GM06990 (cell line): ENCODE results near the gene TM9SF4.

Experiments
- DNase-seq: peaks from one replicate; pipeline ENCODE4 v3.0.0-alpha.2; 2011; ENCODE audit not compliant: insufficient read length; ENCODE audit errors: extremely low read depth
- H3K27me3 ChIP-seq: replicated peaks from 2 replicates; pipeline ENCODE4 v1.6.0; 2011; ENCODE audit warnings: low read length; ENCODE audit not compliant: control insufficient read depth, insufficient read depth
- H3K36me3 ChIP-seq: 2 replicates; pipeline ENCODE4 v1.5.1; 2011; ENCODE audit warnings: low read length; ENCODE audit not compliant: control insufficient read depth, insufficient read depth
- H3K4me3 ChIP-seq: replicated peaks from 2 replicates; pipeline ENCODE4 v1.5.1; 2011; ENCODE audit warnings: low read depth, mild to moderate bottlenecking, control low read depth, low read length
- TF ChIP-seq, protein P1 (sequence below): IDR thresholded peaks from 2 replicates; pipeline ENCODE4 v1.5.1; 2011; ENCODE audit warnings: low read length, control low read depth, mild to moderate bottlenecking, inconsistent platforms; ENCODE audit not compliant: insufficient read depth, poor library complexity, severe bottlenecking

TM9SF4 gene

DNA sequence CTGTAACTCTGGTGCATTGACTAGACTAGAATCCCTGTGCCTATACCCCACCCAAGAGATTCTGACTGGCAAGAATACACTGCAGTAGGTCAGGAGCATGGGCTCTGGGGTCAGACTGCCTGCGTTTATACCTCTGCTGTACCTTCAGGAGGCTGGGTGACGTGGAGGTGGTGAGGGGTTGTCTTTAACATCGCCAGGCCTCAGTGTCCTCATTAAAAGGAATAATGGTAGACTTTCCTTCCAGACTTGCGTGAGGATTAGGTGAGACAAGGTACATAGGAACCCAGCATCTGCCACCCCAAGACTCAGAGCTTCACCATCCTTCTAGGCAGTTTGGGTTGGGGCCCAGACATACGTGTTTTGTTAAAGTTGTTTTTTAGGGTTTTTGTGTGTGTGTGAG is 44.3 kb downstream of the TM9SF4 start:
- Histone ChIP-seq H3K36me3 (peaks cover 37% of the 10 kb centered on the region), H3K27me3 (no peaks in the 10 kb centered on the region), H3K4me3 (no peak overlapping the region)
- TF ChIP-seq, protein P1, sequence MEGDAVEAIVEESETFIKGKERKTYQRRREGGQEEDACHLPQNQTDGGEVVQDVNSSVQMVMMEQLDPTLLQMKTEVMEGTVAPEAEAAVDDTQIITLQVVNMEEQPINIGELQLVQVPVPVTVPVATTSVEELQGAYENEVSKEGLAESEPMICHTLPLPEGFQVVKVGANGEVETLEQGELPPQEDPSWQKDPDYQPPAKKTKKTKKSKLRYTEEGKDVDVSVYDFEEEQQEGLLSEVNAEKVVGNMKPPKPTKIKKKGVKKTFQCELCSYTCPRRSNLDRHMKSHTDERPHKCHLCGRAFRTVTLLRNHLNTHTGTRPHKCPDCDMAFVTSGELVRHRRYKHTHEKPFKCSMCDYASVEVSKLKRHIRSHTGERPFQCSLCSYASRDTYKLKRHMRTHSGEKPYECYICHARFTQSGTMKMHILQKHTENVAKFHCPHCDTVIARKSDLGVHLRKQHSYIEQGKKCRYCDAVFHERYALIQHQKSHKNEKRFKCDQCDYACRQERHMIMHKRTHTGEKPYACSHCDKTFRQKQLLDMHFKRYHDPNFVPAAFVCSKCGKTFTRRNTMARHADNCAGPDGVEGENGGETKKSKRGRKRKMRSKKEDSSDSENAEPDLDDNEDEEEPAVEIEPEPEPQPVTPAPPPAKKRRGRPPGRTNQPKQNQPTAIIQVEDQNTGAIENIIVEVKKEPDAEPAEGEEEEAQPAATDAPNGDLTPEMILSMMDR: no peak
- no peak for DNase-seq

DNA sequence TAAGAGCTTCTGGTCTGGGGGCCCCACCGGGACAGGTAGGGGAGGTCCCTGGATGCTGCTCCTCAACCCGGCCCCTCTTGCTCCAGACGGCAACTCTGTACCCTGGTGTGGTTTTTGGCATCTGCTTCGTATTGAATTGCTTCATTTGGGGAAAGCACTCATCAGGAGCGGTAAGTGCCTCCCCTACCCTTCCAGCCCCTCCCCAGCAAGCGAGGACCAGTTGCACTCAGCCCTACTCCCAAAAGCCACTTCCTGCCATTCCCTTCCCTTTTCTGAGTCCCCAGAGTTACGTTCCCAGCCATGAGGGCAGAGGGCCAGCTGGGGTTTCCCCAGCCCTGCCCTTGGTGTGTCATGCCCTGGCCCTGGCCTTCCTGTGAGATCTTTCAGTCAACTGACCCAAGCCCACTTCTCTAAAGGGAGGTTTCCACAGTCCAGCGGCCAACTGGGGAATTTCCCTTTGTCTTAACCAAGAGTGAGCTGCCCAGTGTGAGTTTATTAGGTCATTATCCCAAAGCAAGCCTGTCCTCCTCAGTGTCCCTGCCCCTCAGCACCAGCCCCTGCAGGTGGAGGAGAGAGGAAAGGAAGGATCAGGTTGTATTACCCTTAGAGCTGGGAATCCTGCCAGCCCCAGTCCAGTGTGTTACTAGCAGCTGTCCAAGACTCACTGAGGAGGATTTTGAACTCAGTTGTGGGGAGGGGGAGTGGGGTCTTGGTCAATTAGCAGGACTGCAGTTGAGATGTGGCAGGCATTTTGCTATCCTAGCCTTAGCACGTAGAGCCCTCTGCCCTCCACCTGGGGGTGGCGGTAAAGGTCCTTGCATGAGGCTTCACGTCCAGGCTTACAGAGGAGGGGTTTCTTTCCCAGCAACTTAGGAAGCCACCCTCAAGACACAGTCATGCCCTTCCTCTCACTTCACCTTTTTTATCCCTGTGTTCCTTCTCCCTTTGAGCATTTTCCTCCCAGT is 45.8 kb downstream of the TM9SF4 start:
- no peak overlapping the region for H3K4me3 ChIP-seq
- H3K27me3 ChIP-seq: no peaks in the 10 kb centered on the region
- peaks cover 42% of the 10 kb centered on the region for H3K36me3 ChIP-seq
- no peak for DNase-seq
- TF ChIP-seq, protein P1: peak; percentile 43

DNA sequence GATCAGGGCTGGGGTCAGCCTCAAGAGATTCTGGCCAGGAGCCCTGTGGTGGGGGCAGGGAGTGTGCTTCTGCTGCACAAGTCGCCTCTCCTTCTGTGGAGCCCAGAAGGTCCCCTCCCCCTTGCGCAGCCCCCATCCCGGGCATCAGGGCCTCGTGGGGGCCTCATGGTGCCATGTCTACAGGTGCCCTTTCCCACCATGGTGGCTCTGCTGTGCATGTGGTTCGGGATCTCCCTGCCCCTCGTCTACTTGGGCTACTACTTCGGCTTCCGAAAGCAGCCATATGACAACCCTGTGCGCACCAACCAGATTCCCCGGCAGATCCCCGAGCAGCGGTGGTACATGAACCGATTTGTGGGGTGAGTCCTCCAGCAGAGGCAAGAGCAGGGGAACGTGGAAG is 48.1 kb downstream of the TM9SF4 start:
- TF ChIP-seq, protein P1: no peak
- H3K27me3 ChIP-seq: no peaks in the 10 kb centered on the region
- no peak overlapping the region for H3K4me3 ChIP-seq
- no peak for DNase-seq
- peaks cover 41% of the 10 kb centered on the region for H3K36me3 ChIP-seq

DNA sequence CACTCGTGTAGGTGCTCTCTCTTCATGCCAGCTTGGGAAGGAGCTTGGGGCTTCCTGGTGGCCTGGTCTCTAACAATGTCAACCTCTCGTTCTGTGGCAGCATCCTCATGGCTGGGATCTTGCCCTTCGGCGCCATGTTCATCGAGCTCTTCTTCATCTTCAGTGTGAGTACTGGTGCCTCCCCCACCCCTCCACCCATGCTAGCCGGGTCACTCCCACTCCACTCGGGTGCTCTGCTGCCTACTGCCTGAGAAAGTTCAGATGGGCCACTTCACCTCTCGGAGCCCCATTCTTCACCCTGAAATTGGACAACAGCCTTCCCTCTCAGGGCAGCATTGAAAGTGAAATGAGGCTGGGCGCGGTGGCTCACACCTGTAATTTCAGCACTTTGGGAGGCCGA is 48.8 kb downstream of the TM9SF4 start:
- Histone ChIP-seq H3K36me3 (peaks cover 37% of the 10 kb centered on the region), H3K4me3 (no peak overlapping the region), H3K27me3 (no peaks in the 10 kb centered on the region)
- no peak for DNase-seq
- TF ChIP-seq, protein P1: no peak

DNA sequence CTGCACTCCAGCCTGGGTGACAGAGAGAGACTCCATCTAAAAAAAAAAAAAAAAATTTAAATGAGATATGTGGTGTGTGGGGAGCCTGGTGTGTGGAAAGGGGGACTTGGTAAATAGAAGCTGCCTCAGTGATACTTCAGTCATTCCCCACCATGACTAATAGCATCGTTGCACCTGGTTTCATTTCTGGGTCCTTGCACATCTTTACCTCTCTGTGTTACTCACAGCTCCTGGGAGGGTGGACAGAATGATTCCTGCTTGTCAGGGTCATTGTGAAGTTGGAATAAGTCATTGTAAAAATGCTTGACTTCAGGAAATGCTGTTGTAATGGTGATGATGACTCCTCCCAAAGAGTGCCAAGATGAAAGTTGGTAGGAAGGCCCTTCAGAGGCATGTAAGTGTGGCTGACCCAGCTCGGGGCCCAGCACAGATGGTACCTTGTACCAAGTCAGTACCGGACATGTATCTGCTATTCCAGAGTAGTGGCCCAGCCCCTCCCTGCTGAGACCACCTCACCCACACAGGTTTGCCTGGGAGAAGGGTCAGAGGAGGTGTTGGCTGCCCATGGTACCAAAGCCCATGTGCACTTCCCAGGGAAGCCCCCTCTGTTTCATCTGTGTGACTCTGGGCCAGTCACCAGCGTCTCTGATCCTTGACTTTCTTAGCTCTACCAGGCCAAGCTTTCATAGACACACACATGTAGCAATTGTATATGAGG is 49.6 kb downstream of the TM9SF4 start:
- Histone ChIP-seq H3K27me3 (no peaks in the 10 kb centered on the region), H3K36me3 (peaks cover 38% of the 10 kb centered on the region), H3K4me3 (no peak overlapping the region)
- no peak for DNase-seq
- TF ChIP-seq, protein P1: no peak
